22Rv1 (cell line): ENCODE results near the gene THADA.

Source experiments
- H3K27ac ChIP-seq: fragments of 450-650 bp; 2 replicates; pipeline ENCODE4 v1.5.1; 2017
- CTCF ChIP-seq: fragments of 450-650 bp; IDR thresholded peaks from 2 replicates; pipeline ENCODE4 v1.5.1; 2017; ENCODE audit warnings: mild to moderate bottlenecking
- ZFX ChIP-seq: fragments of 450-650 bp; IDR thresholded peaks from 2 replicates; pipeline ENCODE4 v1.6.1; 2017; ENCODE audit warnings: antibody characterized with exemption, borderline replicate concordance

Gene THADA

GRCh38 chr2:43426305-43427031, 169.4 kb downstream of the THADA start:
- TF ChIP-seq CTCF (no peak), ZFX (no peak)
- H3K27ac ChIP-seq = peak overlapping the region; percentile 29

GRCh38 chr2:43425659-43426058, 170.2 kb downstream of the THADA start:
- H3K27ac ChIP-seq = no peak overlapping the region
- TF ChIP-seq CTCF (no peak), ZFX (no peak)

DNA sequence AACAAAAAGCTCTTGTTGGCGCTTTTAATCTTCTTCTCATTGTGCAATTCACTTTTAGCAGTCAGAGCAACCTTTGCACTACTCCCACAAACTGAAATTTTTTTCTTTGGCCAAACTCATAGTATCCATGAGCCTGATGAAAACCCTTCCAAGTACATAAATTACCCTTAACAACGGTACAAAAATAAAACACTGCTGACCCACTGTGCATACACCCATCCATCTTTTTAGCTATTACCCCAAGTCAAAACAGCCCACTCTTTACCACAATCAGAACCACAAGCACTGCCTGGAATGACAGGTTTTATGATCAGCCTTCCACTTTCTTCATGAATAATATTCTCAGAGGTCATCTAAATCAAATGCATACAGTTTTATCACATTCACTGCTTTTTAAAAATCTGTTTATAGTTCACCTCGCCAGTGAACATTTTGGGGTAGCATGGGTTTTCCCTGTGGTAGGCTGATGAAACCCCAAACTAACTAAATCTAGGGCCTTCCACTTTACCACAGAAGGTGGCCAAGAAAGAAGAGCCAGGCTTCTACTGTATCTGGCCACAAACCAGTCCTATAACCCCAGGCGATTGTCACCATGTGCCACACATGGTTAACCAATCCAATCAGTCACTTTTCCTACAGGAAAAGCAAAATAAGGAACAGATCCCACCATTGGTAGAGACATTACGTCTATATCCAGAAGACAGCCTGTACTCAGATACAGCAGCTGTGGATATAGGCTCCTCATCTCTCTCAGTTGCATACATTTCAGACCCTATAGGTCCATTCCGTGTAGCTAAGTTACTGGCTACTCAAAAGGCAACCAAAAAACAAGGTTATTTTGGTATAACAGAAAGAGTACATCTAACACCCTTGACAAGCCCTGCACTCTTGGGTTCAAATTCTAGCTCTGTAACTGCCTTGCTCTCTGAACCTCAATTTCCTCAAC, 171.3 kb downstream of the THADA start:
- TF ChIP-seq CTCF (no peak), ZFX (no peak)
- H3K27ac ChIP-seq = no peak overlapping the region

- TF ChIP-seq ZFX (no peak), CTCF (no peak)
- H3K27ac ChIP-seq = no peak overlapping the region
Measured at GRCh38 chr2:43423941-43424261, 171.9 kb downstream of the THADA start.

GRCh38 chr2:43421194-43421593, 174.6 kb downstream of the THADA start:
- no peak overlapping the region for H3K27ac ChIP-seq

GRCh38 chr2:43420389-43420801, 175.4 kb downstream of the THADA start:
- H3K27ac ChIP-seq = no peak overlapping the region
- TF ChIP-seq CTCF = no peak
- TF ChIP-seq ZFX = no peak

More at GRCh38 chr2:43421194-43421593, 174.6 kb downstream of the THADA start:
- TF ChIP-seq ZFX = no peak
- TF ChIP-seq CTCF = no peak

- no peak for TF ChIP-seq CTCF
Measured at GRCh38 chr2:43419876-43420275, 176.0 kb downstream of the THADA start.

More at GRCh38 chr2:43419876-43420275, 176.0 kb downstream of the THADA start:
- no peak overlapping the region for H3K27ac ChIP-seq
